M059J (cell line): ENCODE data around the gene REG1B. TPM values are rescaled to one million over a fixed set of nuclear protein-coding genes. Genes with fewer than 3 reads are reported as not detected.
"Not testable (repeated sequence)": the region's sequence is repeated elsewhere in the genome, so short reads cannot be mapped to it uniquely, and the experiment has no call there.

Source experiments
- DNase-seq: peaks from one replicate; pipeline ENCODE4 v3.0.0-alpha.2; 2012; ENCODE audit warnings: low read depth
- total RNA-seq: library from RNA; depleted of rRNA; stranded (reverse); fragments of >200 nt; shearing (Covaris generic); gene quantifications from 2 replicates; pipeline ENCODE4 v1.2.3, GENCODE V29; 2014; rRNA removed

REG1B gene
- total RNA-seq, 1 experiment from 2014 or later = not detected

- no peak for DNase-seq
Measured at GRCh38 chr2:79084495-79085135, 3.2 kb downstream of the REG1B start.

- DNase-seq = no peak
Measured at GRCh38 chr2:79083597-79084251, 4.1 kb downstream of the REG1B start.

- no peak for DNase-seq
Measured at GRCh38 chr2:79082987-79083386, 4.8 kb downstream of the REG1B start.

GRCh38 chr2:79071078-79071477 lies 16.7 kb downstream of the REG1B start:
- no peak for DNase-seq

GRCh38 chr2:79065201-79065600 lies 22.6 kb downstream of the REG1B start:
- DNase-seq = no peak

- DNase-seq = not testable (repeated sequence)
Measured at GRCh38 chr2:79054769-79055168, 33.0 kb downstream of the REG1B start.

GRCh38 chr2:79053486-79053885 lies 34.3 kb downstream of the REG1B start:
- not testable (repeated sequence) for DNase-seq

- peak; percentile 2 for DNase-seq
Measured at GRCh38 chr2:79041032-79041448, 46.8 kb downstream of the REG1B start.

- DNase-seq = no peak
Measured at GRCh38 chr2:79039944-79040343, 47.8 kb downstream of the REG1B start.

Other genes starting within 250 kb of the REG1B start
- gene REG3G, start 62.3 kb downstream of the REG1B start, total RNA-seq = not detected in 2 replicates
- gene REG1A, start 32.5 kb upstream of the REG1B start, total RNA-seq = not detected in 2 replicates
- not detected in 2 replicates for gene REG3A, start 71.8 kb upstream of the REG1B start, total RNA-seq